Measurements from ENCODE around the gene INPP5K.

INPP5K gene

DNA sequence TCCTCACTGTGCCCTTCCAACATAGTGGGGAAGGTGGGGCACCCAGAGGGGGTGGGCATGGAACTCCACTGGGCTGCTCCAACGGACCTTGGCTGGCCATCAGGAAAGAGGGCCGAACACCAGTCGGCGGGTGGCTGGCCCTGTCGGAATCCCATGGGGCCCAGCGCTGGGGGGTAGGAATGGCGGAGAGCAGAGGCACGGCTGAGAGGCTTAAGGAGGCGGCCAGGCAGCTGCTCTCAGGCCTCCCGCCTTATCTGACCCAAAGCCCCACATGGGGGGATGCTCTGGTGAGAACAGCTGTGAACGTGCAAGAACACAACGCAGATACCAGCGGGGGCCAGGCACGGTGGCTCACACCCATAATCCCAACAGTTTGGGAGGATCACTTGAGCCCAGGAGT lies 19.5 kb downstream of the INPP5K start:
- H3K4me3 ChIP-seq (ENCODE audit: control insufficient read depth, low read depth, low read length) = no peak overlapping the region
- DNase-seq (ENCODE audit: low read depth) = no peak
- TF ChIP-seq CTCF (IDR thresholded peaks at IDR 0.05; ENCODE audit: control insufficient read depth, insufficient read depth, low read depth, low read length, missing control alignments) = no peak

DNA sequence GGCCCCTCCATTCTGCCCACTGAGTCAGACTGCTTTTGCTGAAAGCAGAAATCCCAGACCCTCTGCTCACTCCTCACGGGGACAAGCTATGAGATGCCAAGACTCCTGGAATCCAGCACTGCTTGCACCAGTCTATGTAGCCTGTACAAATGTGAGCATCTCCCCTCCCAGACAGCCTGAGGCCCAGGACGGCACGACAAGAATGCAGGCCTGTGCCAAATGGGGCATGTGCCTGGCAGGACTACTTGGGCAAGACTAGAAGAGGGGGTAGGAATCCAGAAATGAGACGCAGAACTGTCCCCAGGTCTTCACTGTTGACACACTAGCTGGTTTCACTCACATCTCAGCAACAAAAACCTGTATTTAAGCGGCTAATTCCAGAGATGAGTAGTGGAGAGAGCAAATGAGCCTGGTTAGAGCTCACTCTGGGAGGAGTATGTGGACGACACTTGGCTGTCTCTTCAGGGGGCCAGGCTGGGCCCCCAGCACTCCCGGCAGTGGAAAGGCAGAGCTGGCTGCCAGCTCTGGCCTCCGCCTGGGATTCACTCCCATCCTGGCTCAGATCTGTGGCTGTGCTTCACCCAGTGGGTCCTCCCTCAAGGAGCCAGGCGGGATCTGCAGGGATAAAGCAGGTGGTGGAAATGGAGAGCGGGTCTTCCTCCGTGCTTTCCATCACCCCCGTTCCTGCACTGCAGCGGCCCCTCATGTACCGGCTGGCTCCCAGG lies 21.0 kb downstream of the INPP5K start:
- DNase-seq (ENCODE audit: low read depth) = no peak
- H3K4me3 ChIP-seq (ENCODE audit: control insufficient read depth, low read depth, low read length) = no peak overlapping the region
- no peak for TF ChIP-seq CTCF (IDR thresholded peaks at IDR 0.05; ENCODE audit: control insufficient read depth, insufficient read depth, low read depth, low read length, missing control alignments)

DNA sequence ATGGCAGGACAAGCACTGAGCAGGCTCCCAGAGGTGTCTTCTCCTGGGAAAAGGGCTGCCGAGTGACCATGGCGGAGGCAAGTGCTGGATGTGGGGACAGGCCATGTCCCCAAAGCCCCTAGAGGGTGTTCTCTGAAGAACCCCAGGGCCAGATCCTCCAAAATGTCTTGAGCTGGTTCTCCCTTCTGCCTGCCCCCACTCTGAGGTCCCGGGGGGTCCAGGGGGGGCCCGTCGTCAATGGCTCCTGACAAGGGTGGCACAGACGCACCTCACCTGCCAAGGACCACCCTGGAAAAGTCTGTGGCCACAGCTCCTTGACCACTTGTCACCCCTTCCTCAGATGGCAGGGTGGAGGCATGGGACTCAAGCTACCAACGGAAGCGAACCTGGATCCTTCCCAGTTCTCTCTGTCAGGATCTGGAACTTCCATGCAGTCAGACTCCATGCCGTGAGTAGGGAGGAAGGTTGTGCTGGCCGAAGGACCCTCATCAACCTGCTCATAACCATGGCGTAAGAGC lies 21.6 kb downstream of the INPP5K start:
- DNase-seq (ENCODE audit: low read depth) = no peak
- no peak for TF ChIP-seq CTCF (IDR thresholded peaks at IDR 0.05; ENCODE audit: control insufficient read depth, insufficient read depth, low read depth, low read length, missing control alignments)
- H3K4me3 ChIP-seq (ENCODE audit: control insufficient read depth, low read depth, low read length) = no peak overlapping the region

DNA sequence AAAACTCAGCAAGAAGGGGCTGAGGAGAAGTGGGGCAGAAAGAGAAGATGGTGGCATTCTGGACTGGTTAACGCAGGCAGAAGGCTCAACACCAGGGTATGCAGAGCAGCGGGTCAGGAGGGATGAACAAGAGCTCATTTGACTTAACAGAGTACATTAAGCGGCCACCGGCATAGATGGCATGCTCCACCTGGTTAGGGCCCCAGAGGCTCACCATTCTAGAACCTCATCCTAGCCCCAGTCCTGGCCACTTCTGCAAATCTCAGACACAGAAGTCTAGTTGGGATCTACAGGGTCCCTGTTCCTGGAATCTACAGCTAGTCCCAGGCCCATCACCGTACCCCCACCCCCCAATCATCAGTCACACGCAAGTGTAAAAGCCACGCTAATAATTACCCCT lies 22.2 kb downstream of the INPP5K start:
- no peak for DNase-seq (ENCODE audit: low read depth)
- TF ChIP-seq CTCF (IDR thresholded peaks at IDR 0.05; ENCODE audit: control insufficient read depth, insufficient read depth, low read depth, low read length, missing control alignments) = no peak
- no peak overlapping the region for H3K4me3 ChIP-seq (ENCODE audit: control insufficient read depth, low read depth, low read length)

DNA sequence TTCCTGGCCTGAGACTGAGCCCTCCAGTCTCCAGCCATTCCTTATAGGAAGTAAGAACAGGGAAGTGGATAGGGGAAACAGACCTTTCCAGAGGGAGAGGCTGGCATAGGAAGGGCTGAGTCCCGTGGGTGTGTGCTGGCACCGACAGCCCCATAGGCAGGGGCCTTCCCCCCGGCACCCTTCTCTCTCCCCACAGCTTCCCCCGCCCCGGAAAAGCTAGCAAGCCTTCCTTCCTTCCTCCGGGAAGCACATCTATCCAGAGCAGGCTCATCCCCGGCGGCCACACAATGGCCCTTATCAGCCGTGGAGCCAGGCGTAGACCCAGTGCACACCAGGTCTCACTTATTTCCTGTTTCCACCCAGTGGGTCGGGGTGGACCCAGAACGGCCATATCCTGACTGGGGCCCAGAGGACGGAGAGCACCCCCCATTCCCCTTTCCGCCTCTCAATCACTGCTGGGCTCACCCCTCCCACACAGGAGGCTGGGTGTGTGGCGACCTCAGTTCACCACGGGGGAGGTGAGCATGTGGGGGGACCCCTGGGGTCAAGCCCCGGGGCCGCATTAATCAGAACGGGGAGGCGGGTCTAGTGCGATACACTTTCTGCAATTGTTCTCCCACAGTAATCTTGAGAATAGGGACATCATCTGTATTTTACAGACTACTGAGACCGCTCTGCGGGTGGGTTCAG lies 23.0 kb downstream of the INPP5K start:
- DNase-seq (ENCODE audit: low read depth) = no peak
- TF ChIP-seq CTCF (IDR thresholded peaks at IDR 0.05; ENCODE audit: control insufficient read depth, insufficient read depth, low read depth, low read length, missing control alignments) = no peak

DNA sequence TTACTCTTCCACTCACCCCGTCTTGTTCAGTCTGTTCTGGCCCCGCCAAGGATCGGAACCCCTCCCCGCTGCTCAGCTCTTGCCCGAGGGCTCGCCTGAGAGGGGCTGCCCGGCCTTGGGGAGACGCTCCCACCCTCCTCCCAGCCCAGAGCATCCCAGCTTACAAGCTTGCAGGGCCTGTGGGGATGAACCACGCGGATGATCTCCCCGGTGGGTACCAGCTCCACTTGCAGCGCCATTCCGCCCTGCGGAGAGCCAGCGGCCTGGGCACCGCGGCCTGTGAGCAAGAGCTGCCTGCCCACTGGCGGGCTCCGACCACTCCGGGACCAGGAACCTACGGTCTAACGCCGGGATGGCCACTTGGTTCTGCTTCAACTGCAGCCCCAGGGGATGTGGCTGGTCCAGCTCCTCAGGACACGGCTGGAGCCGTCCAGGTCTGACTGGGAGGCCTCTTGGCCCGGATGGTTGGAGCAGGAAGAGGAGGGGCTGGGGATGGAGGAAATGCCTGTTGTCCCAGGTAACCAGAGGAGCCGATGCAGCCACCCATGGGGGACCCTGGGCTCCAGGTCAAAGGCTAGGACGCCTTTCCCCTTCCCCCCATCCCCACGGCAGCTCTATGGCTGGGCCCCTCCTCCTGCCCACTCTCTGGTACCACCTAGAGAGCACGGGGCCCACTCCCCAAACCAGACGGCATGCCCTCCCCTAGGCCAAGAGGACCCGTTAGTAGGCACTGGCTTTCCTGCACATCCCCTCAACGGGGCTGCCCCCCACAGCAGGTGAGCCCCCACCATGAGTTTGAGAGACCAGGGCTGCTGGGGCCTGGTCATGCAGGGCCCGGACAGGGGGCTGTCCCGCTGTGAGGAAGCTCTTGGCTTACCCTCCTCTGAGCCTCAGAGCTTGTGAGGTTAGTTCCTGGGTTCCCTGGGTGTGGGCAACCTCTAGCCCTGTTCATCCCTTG lies 23.9 kb downstream of the INPP5K start, which contains the start of gene MYO1C:
MYO1C (minus strand) TSS at position 438 of the 958 bp plus-strand sequence; CDS start at position 239, 199 bp downstream.
- no peak for TF ChIP-seq CTCF (IDR thresholded peaks at IDR 0.05; ENCODE audit: control insufficient read depth, insufficient read depth, low read depth, low read length, missing control alignments)
- H3K4me3 ChIP-seq (ENCODE audit: control insufficient read depth, low read depth, low read length) = peak within 1 kb of the TSS; percentile 52
- DNase-seq (ENCODE audit: low read depth) = no peak

More for the DNA sequence above, 23.0 kb downstream of the INPP5K start:
- no peak overlapping the region for H3K4me3 ChIP-seq (ENCODE audit: control insufficient read depth, low read depth, low read length)
